ENCODE data around the gene IL1RAP. TPM values are rescaled to one million over a fixed set of nuclear protein-coding genes. Genes with fewer than 3 reads are reported as not detected.

Gene IL1RAP
- total and polyA plus RNA-seq, 8 donors: 20.1 to 32.5 (median 21.0) TPM

- H3K4me3 ChIP-seq: no peak overlapping the region
- H3K27ac ChIP-seq: peak overlapping the region in 1 of 2 donors; percentile 72
- intact Hi-C loops (cut with DNase I): no loop called here
These were observed 100.6 kb downstream of the IL1RAP start for GRCh38 chr3:190614226-190615059.

GRCh38 chr3:190615060-190615384, 101.1 kb downstream of the IL1RAP start:
- H3K4me3 ChIP-seq: no peak overlapping the region
- H3K27ac ChIP-seq: peak overlapping the region in 1 of 2 donors; percentile 72
- ATAC-seq (no peak), DNase-seq (no peak)
- H3K4me1 ChIP-seq: peaks cover 6 to 52% of the 10 kb centered on the region in 2 donors
- intact Hi-C loops (cut with DNase I): no loop called here
- H3K27me3 ChIP-seq: no peaks in the 10 kb centered on the region
- peaks cover 0 to 3% of the 10 kb centered on the region in 2 donors for H3K36me3 ChIP-seq
- no peaks in the 10 kb centered on the region for H3K9me3 ChIP-seq
- TF ChIP-seq CTCF (IDR thresholded peaks at IDR 0.05): no peak

More at GRCh38 chr3:190614226-190615059, 100.6 kb downstream of the IL1RAP start:
- no peak for TF ChIP-seq CTCF (IDR thresholded peaks at IDR 0.05)
- Histone ChIP-seq H3K36me3 (peaks cover 0 to 6% of the 10 kb centered on the region in 2 donors), H3K4me1 (peaks cover 6 to 46% of the 10 kb centered on the region in 2 donors), H3K27me3 (no peaks in the 10 kb centered on the region), H3K9me3 (no peaks in the 10 kb centered on the region)
- DNase-seq (no peak), ATAC-seq (no peak)

- intact Hi-C loops (cut with DNase I): no loop called here
- Histone ChIP-seq H3K36me3 (peaks cover 0 to 2% of the 10 kb centered on the region in 2 donors), H3K4me1 (peaks cover 6 to 57% of the 10 kb centered on the region in 2 donors), H3K4me3 (no peak overlapping the region), H3K27ac (peak overlapping the region in 1 of 2 donors; percentile 87), H3K27me3 (no peaks in the 10 kb centered on the region), H3K9me3 (no peaks in the 10 kb centered on the region)
- no peak for TF ChIP-seq CTCF (IDR thresholded peaks at IDR 0.05)
- peak; percentile 35 for ATAC-seq
- no peak for DNase-seq
These were observed 101.7 kb downstream of the IL1RAP start for GRCh38 chr3:190615607-190616006.

GRCh38 chr3:190616637-190617036, 102.8 kb downstream of the IL1RAP start:
- Histone ChIP-seq H3K27ac (peak overlapping the region in 1 of 2 donors; percentile 87), H3K36me3 (no peaks in the 10 kb centered on the region), H3K4me3 (no peak overlapping the region), H3K27me3 (no peaks in the 10 kb centered on the region), H3K9me3 (no peaks in the 10 kb centered on the region), H3K4me1 (peaks cover 8 to 68% of the 10 kb centered on the region in 2 donors)
- DNase-seq: no peak
- intact Hi-C loops (cut with DNase I): no loop called here
- no peak for ATAC-seq
- no peak for TF ChIP-seq CTCF (IDR thresholded peaks at IDR 0.05)

GRCh38 chr3:190617185-190617584, 103.3 kb downstream of the IL1RAP start:
- intact Hi-C loops (cut with DNase I): no loop called here

More at GRCh38 chr3:190617185-190617584, 103.3 kb downstream of the IL1RAP start:
- peak in 2 of 4 donors; percentile 51 to 57 for DNase-seq
- H3K4me1 ChIP-seq: peaks cover 11 to 73% of the 10 kb centered on the region in 2 donors
- peak; percentile 69 for ATAC-seq
- no peaks in the 10 kb centered on the region for H3K9me3 ChIP-seq
- H3K4me3 ChIP-seq: no peak overlapping the region
- H3K36me3 ChIP-seq: no peaks in the 10 kb centered on the region
- no peak for TF ChIP-seq CTCF (IDR thresholded peaks at IDR 0.05)
- no peaks in the 10 kb centered on the region for H3K27me3 ChIP-seq
- peak overlapping the region; percentile 45 to 87 for H3K27ac ChIP-seq

Data from left lung (tissue), 10 donors.